ENCODE measurements around the gene CDADC1. TPM values are rescaled to one million over a fixed set of nuclear protein-coding genes. Genes with fewer than 3 reads are reported as not detected.
"Not testable (repeated sequence)": the region's sequence is repeated elsewhere in the genome, so short reads cannot be mapped to it uniquely, and the experiment has no call there.

CDADC1 gene
- total and polyA plus RNA-seq, 11 donors, result 2.8 to 10.8 (median 10.2) TPM

DNA sequence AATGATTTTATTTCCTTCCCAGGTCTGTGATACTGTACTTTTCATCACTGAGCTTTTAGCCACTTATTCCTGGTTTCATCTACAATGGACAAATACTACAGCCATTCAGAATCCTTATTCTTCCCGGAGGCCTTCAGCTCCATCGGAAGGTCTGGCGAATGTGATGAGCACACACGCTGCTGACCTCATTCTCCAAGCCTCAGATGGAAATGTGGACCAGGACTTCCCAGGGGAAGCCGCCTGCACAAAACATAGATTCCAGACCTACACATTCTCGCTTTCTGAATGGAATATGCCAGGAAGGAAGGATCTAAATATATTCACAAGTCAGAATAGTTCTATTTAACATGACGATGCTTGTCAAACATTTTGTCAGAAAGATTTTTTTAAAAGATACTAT lies 75.6 kb downstream of the CDADC1 start:
- intact Hi-C loops (cut with DNase I), result no loop called here
- 78 to 88% (median 80%) methylated on average over 7 of the region's 7 CpGs for WGBS, 4 donors
- TF ChIP-seq, protein P1, sequence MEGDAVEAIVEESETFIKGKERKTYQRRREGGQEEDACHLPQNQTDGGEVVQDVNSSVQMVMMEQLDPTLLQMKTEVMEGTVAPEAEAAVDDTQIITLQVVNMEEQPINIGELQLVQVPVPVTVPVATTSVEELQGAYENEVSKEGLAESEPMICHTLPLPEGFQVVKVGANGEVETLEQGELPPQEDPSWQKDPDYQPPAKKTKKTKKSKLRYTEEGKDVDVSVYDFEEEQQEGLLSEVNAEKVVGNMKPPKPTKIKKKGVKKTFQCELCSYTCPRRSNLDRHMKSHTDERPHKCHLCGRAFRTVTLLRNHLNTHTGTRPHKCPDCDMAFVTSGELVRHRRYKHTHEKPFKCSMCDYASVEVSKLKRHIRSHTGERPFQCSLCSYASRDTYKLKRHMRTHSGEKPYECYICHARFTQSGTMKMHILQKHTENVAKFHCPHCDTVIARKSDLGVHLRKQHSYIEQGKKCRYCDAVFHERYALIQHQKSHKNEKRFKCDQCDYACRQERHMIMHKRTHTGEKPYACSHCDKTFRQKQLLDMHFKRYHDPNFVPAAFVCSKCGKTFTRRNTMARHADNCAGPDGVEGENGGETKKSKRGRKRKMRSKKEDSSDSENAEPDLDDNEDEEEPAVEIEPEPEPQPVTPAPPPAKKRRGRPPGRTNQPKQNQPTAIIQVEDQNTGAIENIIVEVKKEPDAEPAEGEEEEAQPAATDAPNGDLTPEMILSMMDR (IDR thresholded peaks at IDR 0.05), result no peak
- no peak for TF ChIP-seq POLR2A (IDR thresholded peaks at IDR 0.05)
- H3K27me3 ChIP-seq, result no peaks in the 10 kb centered on the region
- ATAC-seq, result no peak
- H3K9me3 ChIP-seq, result no peaks in the 10 kb centered on the region
- no peak for DNase-seq
- no peak overlapping the region for H3K4me3 ChIP-seq
- peak overlapping the region in 1 of 12 donors; percentile 36 for H3K27ac ChIP-seq
- H3K36me3 ChIP-seq, result peaks cover 0 to 37% (median 0%) of the 10 kb centered on the region in 9 donors
- H3K4me1 ChIP-seq, result peaks cover 0 to 22% (median 5%) of the 10 kb centered on the region in 12 donors

GRCh38 chr13:49326222-49326917 lies 78.6 kb downstream of the CDADC1 start:
- Histone ChIP-seq H3K36me3 (peaks cover 0 to 50% (median 5%) of the 10 kb centered on the region in 9 donors), H3K27ac (no peak overlapping the region), H3K4me3 (no peak overlapping the region), H3K27me3 (no peaks in the 10 kb centered on the region), H3K4me1 (peaks cover 0 to 14% (median 0%) of the 10 kb centered on the region in 12 donors), H3K9me3 (no peaks in the 10 kb centered on the region)
- no peak for TF ChIP-seq POLR2A (IDR thresholded peaks at IDR 0.05)
- TF ChIP-seq, protein P1 (IDR thresholded peaks at IDR 0.05), result no peak
- intact Hi-C loops (cut with DNase I), result no loop called here
- ATAC-seq (no peak), DNase-seq (no peak)
- 67 to 74% (median 73%) methylated on average over 7 of the region's 7 CpGs for WGBS, 4 donors

GRCh38 chr13:49327145-49327544 lies 79.4 kb downstream of the CDADC1 start:
- DNase-seq; H3K27me3 ChIP-seq; H3K4me3 ChIP-seq; ATAC-seq; intact Hi-C loops (cut with DNase I); H3K27ac ChIP-seq; H3K9me3 ChIP-seq: not testable (repeated sequence)
- WGBS, 4 donors, result 97 to 100% (median 98%) methylated on average over 3 of the region's 3 CpGs
- Histone ChIP-seq H3K4me1 (peaks cover 0 to 14% (median 0%) of the 10 kb centered on the region in 12 donors), H3K36me3 (peaks cover 0 to 55% (median 5%) of the 10 kb centered on the region in 9 donors)

DNA sequence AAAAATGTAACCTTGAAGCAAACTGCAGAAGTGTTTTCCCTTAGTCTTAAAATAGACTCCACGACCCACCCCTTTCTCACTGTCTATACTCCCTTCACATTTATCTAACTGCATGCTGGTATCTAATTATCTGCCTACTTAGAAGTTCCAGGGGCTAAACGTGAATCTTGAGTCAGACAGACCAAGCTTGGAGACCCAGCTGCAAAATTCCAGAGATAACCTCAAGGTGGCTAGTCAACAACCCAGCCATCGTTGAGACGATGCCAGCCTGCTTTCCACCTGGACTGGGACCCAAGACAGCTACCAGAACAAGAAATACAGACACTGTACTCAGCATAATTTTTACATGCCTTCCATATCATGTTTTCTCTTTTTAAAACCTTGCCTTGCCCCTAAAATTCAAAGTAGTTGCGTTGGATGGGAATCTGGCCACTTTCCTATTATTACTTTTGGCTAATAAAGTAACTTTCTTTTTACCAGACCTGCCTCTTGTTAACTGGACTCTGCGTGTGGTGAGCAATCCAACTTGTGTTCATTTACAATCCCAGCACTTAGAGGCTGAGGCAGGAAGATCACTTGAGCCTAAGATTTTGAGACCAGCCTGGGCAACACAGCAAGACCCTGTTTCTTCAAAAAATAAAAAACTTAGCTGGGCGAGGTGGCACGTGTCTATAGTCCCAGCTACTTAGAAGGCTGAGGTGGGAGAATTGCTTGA lies 82.3 kb downstream of the CDADC1 start:
- no peak overlapping the region for H3K4me3 ChIP-seq
- WGBS, 4 donors, result 63 to 71% (median 68%) methylated on average over 8 of the region's 8 CpGs
- peaks cover 0 to 48% (median 5%) of the 10 kb centered on the region in 9 donors for H3K36me3 ChIP-seq
- intact Hi-C loops (cut with DNase I), result no loop called here
- no peak for ATAC-seq
- H3K27ac ChIP-seq, result no peak overlapping the region
- no peak for DNase-seq
- H3K9me3 ChIP-seq, result no peaks in the 10 kb centered on the region
- H3K4me1 ChIP-seq, result peaks cover 0 to 11% (median 0%) of the 10 kb centered on the region in 12 donors
- TF ChIP-seq POLR2A (IDR thresholded peaks at IDR 0.05), result no peak
- TF ChIP-seq, protein P1 (IDR thresholded peaks at IDR 0.05), result no peak
- no peaks in the 10 kb centered on the region for H3K27me3 ChIP-seq
